GM19239 (cell line): ENCODE results near the gene ZNRF3.

Source experiments
- DNase-seq: peaks from one replicate; pipeline ENCODE4 v3.0.0; 2011; ENCODE audit warnings: low spot score; ENCODE audit not compliant: insufficient read length
- FAIRE-seq: peaks from 2 replicates; lab custom pipeline; 2011; peaks lifted over from hg19 to GRCh38; lab: Jason Lieb, UNC

The ZNRF3 gene

DNA sequence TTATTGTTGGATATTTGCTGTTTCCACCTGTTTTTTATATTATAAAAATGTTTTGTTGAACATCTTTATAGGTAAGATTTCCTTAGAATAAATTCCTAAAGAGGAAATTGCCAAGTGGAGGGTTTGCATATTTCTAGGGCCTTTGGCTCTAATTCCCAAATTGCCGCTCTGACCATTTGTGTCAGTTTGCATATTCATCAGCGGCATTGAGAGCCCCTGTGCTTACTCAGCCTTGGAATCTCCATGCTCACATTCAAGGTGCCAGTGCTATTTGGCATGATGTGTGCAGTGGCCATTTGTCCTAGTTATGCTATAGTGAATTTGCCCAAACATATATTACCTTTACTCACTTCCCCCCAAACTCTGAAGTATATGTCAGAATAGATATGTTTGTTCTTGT is 214.9 kb downstream of the ZNRF3 start:
- DNase-seq (no peak), FAIRE-seq (no peak)

DNA sequence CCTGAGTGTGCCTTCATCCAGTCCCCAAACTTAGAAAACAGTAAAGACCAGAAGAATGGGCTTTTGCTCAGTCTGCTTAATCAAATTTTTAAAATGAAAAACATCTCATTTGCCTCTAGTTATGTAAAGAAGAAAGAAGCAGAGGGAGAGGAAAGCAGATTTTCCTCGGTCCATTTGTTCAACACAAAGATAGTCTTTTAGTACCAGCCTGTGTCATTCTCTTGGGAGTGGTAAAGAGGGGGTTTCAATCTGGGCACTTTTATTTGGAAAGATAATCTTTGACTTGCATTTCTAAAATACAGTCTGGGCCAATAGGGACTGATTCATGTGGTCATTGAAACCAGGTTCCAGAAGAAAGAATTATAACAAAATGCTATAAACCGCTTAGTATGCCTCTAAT is 218.9 kb downstream of the ZNRF3 start:
- no peak for DNase-seq
- FAIRE-seq: no peak

DNA sequence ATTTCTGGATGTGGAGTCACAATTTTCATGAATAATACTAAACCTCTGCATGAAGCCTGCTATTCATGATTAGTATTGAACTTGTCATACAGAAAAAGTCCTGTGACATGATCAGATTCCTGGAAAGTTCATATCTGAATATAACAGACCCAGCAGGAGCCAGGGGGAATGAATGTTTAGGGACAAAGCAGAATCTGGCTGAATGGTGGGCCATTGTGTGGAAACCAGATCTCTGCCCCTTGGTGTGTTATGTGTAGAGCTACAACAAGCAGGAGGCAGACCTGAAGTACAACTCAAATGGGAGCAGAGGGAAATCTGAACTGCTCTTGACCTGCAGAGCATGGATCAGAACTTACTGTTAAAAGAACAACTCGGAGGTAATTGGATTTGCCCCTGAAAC is 219.7 kb downstream of the ZNRF3 start:
- DNase-seq: no peak
- FAIRE-seq: no peak

DNA sequence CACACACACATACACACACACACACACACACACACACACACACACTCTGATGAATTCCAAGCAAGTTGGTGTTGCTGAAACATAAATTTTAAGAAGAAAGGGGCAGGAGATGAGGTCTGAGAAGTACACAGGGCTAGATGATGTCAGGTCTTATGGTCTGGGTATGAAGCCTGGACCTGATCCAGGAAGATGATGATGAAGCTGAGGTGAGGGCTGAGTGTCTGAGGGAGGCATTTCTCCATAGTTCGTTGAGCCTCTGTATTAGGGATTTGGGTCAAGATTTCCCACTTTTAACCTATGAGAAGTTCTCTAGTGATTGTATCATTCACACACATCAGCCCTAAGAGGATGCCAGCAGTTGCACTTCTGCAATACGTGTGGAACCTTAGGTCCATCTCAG is 222.1 kb downstream of the ZNRF3 start:
- no peak for DNase-seq
- no peak for FAIRE-seq

DNA sequence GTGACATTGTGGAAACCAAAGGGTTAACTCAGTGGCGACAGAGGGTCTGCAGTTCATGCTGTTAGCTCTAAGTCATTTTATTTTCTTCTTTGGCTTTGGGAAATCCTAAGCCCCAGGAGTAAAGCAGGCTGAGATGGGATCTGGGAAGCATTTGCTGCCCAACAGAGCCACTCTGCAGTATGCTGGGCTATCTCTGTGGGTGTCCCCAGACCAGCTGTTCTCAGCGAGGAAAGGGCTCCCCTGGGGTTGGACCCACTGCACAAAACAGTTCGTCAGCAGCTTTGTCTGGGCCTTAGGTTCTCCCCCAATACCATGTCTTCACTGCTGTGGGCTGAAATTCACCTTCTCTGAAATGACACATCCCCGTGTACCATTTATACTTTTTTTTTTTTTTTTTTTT is 223.5 kb downstream of the ZNRF3 start:
- no peak for DNase-seq
- FAIRE-seq: no peak
